Iris pigment epithelial cell (primary cell): ENCODE measurements around the gene KLK2.
A peak's percentile ranks its signal among the peaks of the same experiment; 100 is the strongest.

ENCODE experiments used
- DNase-seq: peaks from one replicate; pipeline ENCODE4 v3.0.0-alpha.2; 2011; ENCODE audit warnings: low read depth

The KLK2 gene

GRCh38 chr19:50873056-50873455 is at the start of gene KLK2:
TSS of gene KLK2 (plus strand) at chr19:50873439. CDS start at chr19:50873474, 35 bp downstream.
- DNase-seq = no peak

GRCh38 chr19:50826492-50827240 is 46.6 kb upstream of the KLK2 start:
- DNase-seq = no peak

GRCh38 chr19:50827476-50827875 is 45.8 kb upstream of the KLK2 start:
- no peak for DNase-seq

GRCh38 chr19:50829801-50830200 is 43.4 kb upstream of the KLK2 start:
- peak; percentile 26 for DNase-seq

GRCh38 chr19:50830266-50831025 is 42.8 kb upstream of the KLK2 start:
- no peak for DNase-seq

GRCh38 chr19:50831026-50831396 is 42.2 kb upstream of the KLK2 start:
- no peak for DNase-seq

GRCh38 chr19:50832666-50833065 is 40.6 kb upstream of the KLK2 start:
- DNase-seq = no peak

GRCh38 chr19:50833117-50833801 is 40.0 kb upstream of the KLK2 start, which contains the start of gene KLK15:
TSS of gene KLK15 (minus strand) at chr19:50833574. CDS start at chr19:50831492, 2,082 bp downstream.
- no peak for DNase-seq

GRCh38 chr19:50833802-50834167 is 39.5 kb upstream of the KLK2 start:
- no peak for DNase-seq

- DNase-seq = peak; percentile 16
Observed at GRCh38 chr19:50835103-50835784, 38.0 kb upstream of the KLK2 start.

- peak; percentile 66 for DNase-seq
Observed at GRCh38 chr19:50835785-50836542, 37.3 kb upstream of the KLK2 start.

GRCh38 chr19:50836543-50837195 is 36.6 kb upstream of the KLK2 start:
- DNase-seq = no peak

GRCh38 chr19:50837300-50837699 is 35.9 kb upstream of the KLK2 start:
- DNase-seq = no peak

GRCh38 chr19:50838239-50838638 is 35.0 kb upstream of the KLK2 start:
- DNase-seq = peak; percentile 12

GRCh38 chr19:50839712-50840655 is 33.3 kb upstream of the KLK2 start:
- no peak for DNase-seq

GRCh38 chr19:50842130-50842529 is 31.1 kb upstream of the KLK2 start:
- DNase-seq = no peak

- DNase-seq = no peak
Observed at GRCh38 chr19:50843205-50843604, 30.0 kb upstream of the KLK2 start.

GRCh38 chr19:50843701-50844221 is 29.5 kb upstream of the KLK2 start:
- no peak for DNase-seq

- no peak for DNase-seq
Observed at GRCh38 chr19:50844296-50844935, 28.8 kb upstream of the KLK2 start.
